IMR-90 (cell line): ENCODE results near the gene OSBPL3. TPM values are rescaled to one million over a fixed set of nuclear protein-coding genes. Genes with fewer than 3 reads are reported as not detected.

ENCODE experiments used
- ATAC-seq: fragments of 200-7000 bp; cut with Tn5 transposase; 2 replicates; pipeline ENCODE4 v1.9.1; 2020; ENCODE audit warnings: low read depth, mild to moderate bottlenecking, moderate library complexity
- BruUV-seq: library from RNA; stranded (reverse); fragments of 400-500 nt; replicated peaks from 2 replicates; lab custom pipeline; 2021; lab: Mats Ljungman, UMichigan
- CTCF ChIA-PET: fragments of 300-600 bp; formaldehyde crosslinking; extraction: SDS; loops from one replicate; lab custom pipeline; 2021; ENCODE audit warnings: antibody characterized with exemption; lab: Yijun Ruan, JAX
- POLR2A ChIA-PET: fragments of 300-600 bp; sonication (Branson Sonifier 250); formaldehyde crosslinking; loops from one replicate; lab custom pipeline; 2022; ENCODE audit warnings: antibody characterized with exemption; ENCODE audit not compliant: unreplicated experiment; lab: Charles Lee
- DNase-seq: peaks from one replicate; pipeline ENCODE4 v3.0.0; 2013
- H2AFZ ChIP-seq: replicated peaks from 2 replicates; pipeline ENCODE3; 2013; ENCODE audit warnings: low read length, mild to moderate bottlenecking; ENCODE audit not compliant: poor library complexity
- H2AK5ac ChIP-seq: 2 replicates; pipeline ENCODE4 v1.6.1; 2013; ENCODE audit warnings: low read depth, low read length, inconsistent platforms
- H2AK9ac ChIP-seq: replicated peaks from 2 replicates; pipeline ENCODE3; 2013; ENCODE audit warnings: mild to moderate bottlenecking, low read depth, low read length, moderate library complexity; ENCODE audit not compliant: poor library complexity
- H2BK120ac ChIP-seq: 2 replicates; pipeline ENCODE4 v1.6.1; 2013; ENCODE audit warnings: low read depth, low read length, inconsistent platforms
- H2BK15ac ChIP-seq: 3 replicates; pipeline ENCODE4 v1.6.1; 2013; ENCODE audit warnings: low read depth, low read length, inconsistent platforms
- H2BK20ac ChIP-seq: 2 replicates; pipeline ENCODE4 v1.6.1; 2013; ENCODE audit warnings: low read depth, mild to moderate bottlenecking, inconsistent platforms, low read length, moderate library complexity
- H2BK5ac ChIP-seq: 2 replicates; pipeline ENCODE4 v1.6.1; 2013; ENCODE audit warnings: mild to moderate bottlenecking, low read depth, low read length, inconsistent platforms; ENCODE audit not compliant: poor library complexity, severe bottlenecking
- H3K14ac ChIP-seq: replicated peaks from 2 replicates; pipeline ENCODE4 v1.6.1; 2013; ENCODE audit warnings: low read depth, low read length, inconsistent platforms
- H3K18ac ChIP-seq: 2 replicates; pipeline ENCODE4 v1.6.1; 2013; ENCODE audit warnings: low read depth, low read length, control low read depth
- H3K23ac ChIP-seq: 2 replicates; pipeline ENCODE4 v1.6.1; 2013; ENCODE audit warnings: low read depth, low read length, inconsistent platforms
- H3K27ac ChIP-seq: 2 replicates; pipeline ENCODE4 v1.5.1; 2013; ENCODE audit warnings: mild to moderate bottlenecking, control low read depth, low read length; ENCODE audit not compliant: insufficient read depth
- H3K27me3 ChIP-seq: 2 replicates; pipeline ENCODE4 v1.6.1; 2013; ENCODE audit warnings: low read length; ENCODE audit not compliant: control insufficient read depth, insufficient read depth
- H3K36me3 ChIP-seq: 2 replicates; pipeline ENCODE4 v1.6.1; 2013; ENCODE audit warnings: low read length, mixed read lengths; ENCODE audit not compliant: control insufficient read depth, insufficient read depth
- H3K4ac ChIP-seq: 2 replicates; pipeline ENCODE4 v1.6.1; 2013; ENCODE audit warnings: low read depth, low read length, inconsistent platforms
- H3K4me1 ChIP-seq: 2 replicates; pipeline ENCODE4 v1.6.1; 2013; ENCODE audit warnings: low read length, mixed read lengths; ENCODE audit not compliant: control insufficient read depth, insufficient read depth
- H3K4me2 ChIP-seq: 2 replicates; pipeline ENCODE4 v1.6.1; 2013; ENCODE audit warnings: low read depth, mild to moderate bottlenecking, control low read depth, low read length, moderate library complexity
- H3K4me3 ChIP-seq: 2 replicates; pipeline ENCODE4 v1.5.1; 2013; ENCODE audit warnings: low read depth, mild to moderate bottlenecking, control low read depth, low read length, moderate library complexity; ENCODE audit not compliant: insufficient read depth
- H3K56ac ChIP-seq: 2 replicates; pipeline ENCODE4 v1.6.1; 2013; ENCODE audit warnings: low read length, inconsistent platforms; ENCODE audit not compliant: insufficient read depth; ENCODE audit errors: extremely low read depth
- H3K79me1 ChIP-seq, 2 experiments: 2 replicates each; pipeline ENCODE4 v1.6.1; 2013; ENCODE audit warnings: low read length in 2 of 2, inconsistent platforms in 1 of 2, low read depth in 1 of 2
- H3K9ac ChIP-seq: 2 replicates; pipeline ENCODE4 v1.6.1; 2013; ENCODE audit warnings: low read depth, low read length, control low read depth
- H3K9me1 ChIP-seq: 2 replicates; pipeline ENCODE4 v1.6.1; 2013; ENCODE audit warnings: low read length, inconsistent platforms; ENCODE audit not compliant: insufficient read depth
- H3K9me3 ChIP-seq: 2 replicates; pipeline ENCODE4 v1.6.1; 2013; ENCODE audit warnings: low read length; ENCODE audit not compliant: control insufficient read depth, insufficient read depth
- H4K20me1 ChIP-seq: 2 replicates; pipeline ENCODE4 v1.6.1; 2013; ENCODE audit warnings: low read length, inconsistent platforms; ENCODE audit not compliant: insufficient read depth
- H4K5ac ChIP-seq: 2 replicates; pipeline ENCODE4 v1.6.1; 2013; ENCODE audit warnings: mild to moderate bottlenecking, low read depth, low read length, control low read depth
- H4K8ac ChIP-seq, 2 experiments: 2 replicates each; pipeline ENCODE4 v1.6.1; 2013; ENCODE audit warnings: low read depth in 2 of 2, low read length in 2 of 2, control low read depth in 1 of 2, inconsistent platforms in 1 of 2
- H4K91ac ChIP-seq: 2 replicates; pipeline ENCODE4 v1.6.1; 2013; ENCODE audit warnings: low read depth, low read length, inconsistent platforms; ENCODE audit not compliant: insufficient read depth
- BHLHE40 ChIP-seq: fragments of 150-350 bp; IDR thresholded peaks from 2 replicates; pipeline ENCODE4 v1.6.1; 2016; ENCODE audit warnings: mild to moderate bottlenecking, low read depth, low read length
- CEBPB ChIP-seq: IDR thresholded peaks from 2 replicates; pipeline ENCODE4 v1.6.1; 2012; ENCODE audit warnings: low read depth, low read length, improper control_type of control experiment
- CHD1 ChIP-seq: IDR thresholded peaks from 2 replicates; pipeline ENCODE4 v1.6.1; 2012; ENCODE audit warnings: low read depth, low read length, improper control_type of control experiment
- ELK1 ChIP-seq: fragments of 150-350 bp; IDR thresholded peaks from 2 replicates; pipeline ENCODE4 v1.6.1; 2016; ENCODE audit warnings: low read depth, mild to moderate bottlenecking, low read length, moderate library complexity, borderline replicate concordance
- FOS ChIP-seq: fragments of 150-350 bp; IDR thresholded peaks from 2 replicates; pipeline ENCODE4 v1.6.1; 2016; ENCODE audit warnings: low read depth, low read length
- MAFK ChIP-seq: IDR thresholded peaks from 2 replicates; pipeline ENCODE4 v1.6.1; 2012; ENCODE audit warnings: low read depth, low read length, improper control_type of control experiment
- MAZ ChIP-seq: IDR thresholded peaks from 2 replicates; pipeline ENCODE4 v1.6.1; 2012; ENCODE audit warnings: low read depth, mild to moderate bottlenecking, low read length, improper control_type of control experiment, moderate library complexity, borderline replicate concordance
- MXI1 ChIP-seq: IDR thresholded peaks from 2 replicates; pipeline ENCODE4 v1.6.1; 2012; ENCODE audit warnings: low read depth, mild to moderate bottlenecking, low read length, moderate library complexity, borderline replicate concordance
- NFE2L2 ChIP-seq: fragments of 150-350 bp; IDR thresholded peaks from 2 replicates; pipeline ENCODE4 v1.6.1; 2016; ENCODE audit warnings: low read depth, mild to moderate bottlenecking, low read length
- POLR2A ChIP-seq: IDR thresholded peaks from 2 replicates; pipeline ENCODE4 v1.6.1; 2012; ENCODE audit warnings: mild to moderate bottlenecking, low read depth, low read length
- RAD21 ChIP-seq: IDR thresholded peaks from 2 replicates; pipeline ENCODE4 v1.6.1; 2012; ENCODE audit warnings: low read length, improper control_type of control experiment
- RCOR1 ChIP-seq: IDR thresholded peaks from 2 replicates; pipeline ENCODE4 v1.6.1; 2012; ENCODE audit warnings: mild to moderate bottlenecking, low read length, improper control_type of control experiment; ENCODE audit not compliant: insufficient replicate concordance
- RFX5 ChIP-seq: IDR thresholded peaks from 2 replicates; pipeline ENCODE4 v1.8.0; 2012; ENCODE audit warnings: low read depth, mild to moderate bottlenecking, low read length, moderate library complexity
- SMC3 ChIP-seq: fragments of 150-350 bp; IDR thresholded peaks from 2 replicates; pipeline ENCODE4 v1.6.1; 2016; ENCODE audit warnings: low read depth, mild to moderate bottlenecking, antibody characterized with exemption, low read length, moderate library complexity
- WGBS, 2 experiments: methylation state at CpG; one replicate each; pipeline versions ENCODE4 v1.1.5 to v1.1.7; 2013; ENCODE audit warnings: missing lambda C conversion rate in 2 of 2; ENCODE audit not compliant: insufficient read length in 1 of 2; ENCODE audit errors: extremely low coverage in 2 of 2; 5-methylcytosine and 5-hydroxymethylcytosine counted together
- dilution Hi-C: fragments of 300-500 bp; cut with HindIII; formaldehyde crosslinking; loops from one replicate; pipeline ENCODE4 v1.14.3; 2018; ENCODE audit warnings: low sequenced_read_pairs; ENCODE audit not compliant: unreplicated experiment
- in situ Hi-C: fragments of 300-500 bp; cut with MboI; formaldehyde crosslinking; loops from 3 replicates; pipeline ENCODE4 v1.14.3; 2019; ENCODE audit warnings: low sequenced_read_pairs, inconsistent platforms, mixed read lengths
- intact Hi-C: fragments of 100-400 bp; cut with micrococcal nuclease; formaldehyde crosslinking; loops from 2 replicates; pipeline ENCODE4 v1.10.0; 2022
- polyA plus RNA-seq, 3 experiments: library from polyadenylated mRNA; depleted of rRNA; stranded (reverse); fragments of >200 nt; gene quantifications; 2 replicates each; pipeline ENCODE4 v1.2.3, GENCODE V29; 2012; ENCODE audit warnings: low replicate concordance in 1 of 3
- total RNA-seq: library from RNA; depleted of rRNA; stranded (reverse); fragments of >200 nt; gene quantifications from 2 replicates; pipeline ENCODE4 v1.2.3, GENCODE V29; 2012
- TF ChIP-seq, protein P1 (sequence below): fragments of 150-350 bp; IDR thresholded peaks from 2 replicates; pipeline ENCODE4 v1.6.1; 2017; ENCODE audit warnings: mild to moderate bottlenecking, antibody characterized with exemption, low read length, low read depth
- TF ChIP-seq, protein P2 (sequence below): conservative IDR thresholded peaks from 2 replicates; pipeline ENCODE4 v1.5.1; 2012; ENCODE audit warnings: mild to moderate bottlenecking, low read depth, low read length, improper control_type of control experiment

The OSBPL3 gene
- total and polyA plus RNA-seq, 2 of the 4 experiments (the other 2 are of a cell fraction), result 18.0 to 29.9 TPM

DNA sequence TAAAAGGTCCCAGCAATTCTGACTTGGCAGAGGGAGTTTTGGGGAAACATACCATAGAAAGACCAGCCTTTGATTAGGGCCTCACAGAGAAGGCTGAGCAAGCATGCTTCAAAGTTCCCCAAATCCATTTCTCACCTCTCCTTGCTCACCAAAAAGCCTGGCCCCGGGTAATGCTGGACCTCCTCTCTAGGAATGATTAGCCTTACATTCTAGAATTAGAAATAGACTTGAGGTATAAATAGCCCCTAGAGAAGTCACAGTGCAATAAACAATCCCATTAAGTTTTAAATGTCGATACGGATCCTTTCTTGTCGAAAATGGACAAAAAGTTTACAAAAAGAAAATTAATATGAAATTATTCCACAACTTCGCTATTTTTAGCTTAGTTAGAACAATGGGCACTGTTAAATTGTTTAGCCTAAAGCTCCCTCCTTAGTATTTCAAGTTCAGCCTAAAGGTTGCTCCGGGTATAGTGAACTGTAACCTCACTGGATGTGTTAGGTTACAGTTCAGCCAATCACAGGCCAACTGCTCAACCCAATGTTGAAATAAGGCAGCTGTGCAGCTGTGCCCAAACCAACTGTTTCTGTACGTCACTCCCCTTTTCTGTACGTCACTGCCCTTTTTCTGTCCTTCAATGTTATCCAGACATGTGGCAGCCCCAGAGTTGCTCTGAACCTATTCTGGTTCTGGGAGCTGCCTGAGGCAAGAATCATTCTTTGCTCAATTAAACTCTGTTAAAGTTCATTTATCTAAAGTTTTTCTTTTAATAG is 214.8 kb downstream of the OSBPL3 start:
- no peak overlapping the region for H2BK15ac ChIP-seq

More for the DNA sequence above, 214.8 kb downstream of the OSBPL3 start:
- Histone ChIP-seq H3K4me1 (no peaks in the 10 kb centered on the region), H4K20me1 (no peaks in the 10 kb centered on the region), H4K5ac (no peak overlapping the region), H3K56ac (no peak overlapping the region), H3K27me3 (no peaks in the 10 kb centered on the region; the same call in 1 of the 2 replicates), H3K79me1 (no peaks in the 10 kb centered on the region), H3K14ac (no peak overlapping the region; the same call in 1 of the 2 replicates), H3K27ac (no peak overlapping the region), H3K18ac (no peak overlapping the region), H2BK120ac (no peak overlapping the region), H3K9me3 (no peaks in the 10 kb centered on the region), H4K91ac (no peak overlapping the region), H3K9me1 (no peaks in the 10 kb centered on the region), H2BK5ac (no peak overlapping the region), H3K23ac (no peak overlapping the region), H3K9ac (no peak overlapping the region), H3K4ac (no peak overlapping the region), H3K36me3 (no peaks in the 10 kb centered on the region), H2AFZ (no peak overlapping the region), H2AK5ac (no peak overlapping the region), H2BK20ac (no peak overlapping the region), H4K8ac (no peak overlapping the region), H3K4me2 (no peak overlapping the region), H3K4me3 (no peak overlapping the region), H2AK9ac (no peak overlapping the region)
- in situ Hi-C loops, result no loop called here
- ATAC-seq (no peak), DNase-seq (peak; percentile 52)
- TF ChIP-seq ELK1, result no peak
- TF ChIP-seq SMC3, result no peak
- TF ChIP-seq, protein P1, sequence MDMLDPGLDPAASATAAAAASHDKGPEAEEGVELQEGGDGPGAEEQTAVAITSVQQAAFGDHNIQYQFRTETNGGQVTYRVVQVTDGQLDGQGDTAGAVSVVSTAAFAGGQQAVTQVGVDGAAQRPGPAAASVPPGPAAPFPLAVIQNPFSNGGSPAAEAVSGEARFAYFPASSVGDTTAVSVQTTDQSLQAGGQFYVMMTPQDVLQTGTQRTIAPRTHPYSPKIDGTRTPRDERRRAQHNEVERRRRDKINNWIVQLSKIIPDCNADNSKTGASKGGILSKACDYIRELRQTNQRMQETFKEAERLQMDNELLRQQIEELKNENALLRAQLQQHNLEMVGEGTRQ, result no peak
- no peak for TF ChIP-seq CEBPB
- TF ChIP-seq MAZ, result no peak
- no peak for TF ChIP-seq POLR2A
- no peak for TF ChIP-seq MXI1
- TF ChIP-seq, protein P2, sequence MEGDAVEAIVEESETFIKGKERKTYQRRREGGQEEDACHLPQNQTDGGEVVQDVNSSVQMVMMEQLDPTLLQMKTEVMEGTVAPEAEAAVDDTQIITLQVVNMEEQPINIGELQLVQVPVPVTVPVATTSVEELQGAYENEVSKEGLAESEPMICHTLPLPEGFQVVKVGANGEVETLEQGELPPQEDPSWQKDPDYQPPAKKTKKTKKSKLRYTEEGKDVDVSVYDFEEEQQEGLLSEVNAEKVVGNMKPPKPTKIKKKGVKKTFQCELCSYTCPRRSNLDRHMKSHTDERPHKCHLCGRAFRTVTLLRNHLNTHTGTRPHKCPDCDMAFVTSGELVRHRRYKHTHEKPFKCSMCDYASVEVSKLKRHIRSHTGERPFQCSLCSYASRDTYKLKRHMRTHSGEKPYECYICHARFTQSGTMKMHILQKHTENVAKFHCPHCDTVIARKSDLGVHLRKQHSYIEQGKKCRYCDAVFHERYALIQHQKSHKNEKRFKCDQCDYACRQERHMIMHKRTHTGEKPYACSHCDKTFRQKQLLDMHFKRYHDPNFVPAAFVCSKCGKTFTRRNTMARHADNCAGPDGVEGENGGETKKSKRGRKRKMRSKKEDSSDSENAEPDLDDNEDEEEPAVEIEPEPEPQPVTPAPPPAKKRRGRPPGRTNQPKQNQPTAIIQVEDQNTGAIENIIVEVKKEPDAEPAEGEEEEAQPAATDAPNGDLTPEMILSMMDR, result no peak
- no peak for TF ChIP-seq NFE2L2
- TF ChIP-seq RCOR1, result no peak
- no peak for TF ChIP-seq BHLHE40
- TF ChIP-seq RFX5, result no peak
- TF ChIP-seq MAFK, result no peak
- TF ChIP-seq CHD1, result no peak
- no peak for TF ChIP-seq RAD21
- no peak for TF ChIP-seq FOS
- intact Hi-C loops, result no loop called here
- 17% methylated on average over 1 of the region's 8 CpGs; no CpG with 5 or more reads in 1 of the 2 experiments for WGBS, 2 experiments
- CTCF ChIA-PET, result no interaction called here
- POLR2A ChIA-PET, result no interaction called here
- no TSS peak for BruUV-seq
- dilution Hi-C loops, result no loop called here
